ENCODE data around the gene TEPSIN.

GRCh38 chr17:81245024-81245664, 6.3 kb upstream of the TEPSIN start:
- TF ChIP-seq, protein P1, sequence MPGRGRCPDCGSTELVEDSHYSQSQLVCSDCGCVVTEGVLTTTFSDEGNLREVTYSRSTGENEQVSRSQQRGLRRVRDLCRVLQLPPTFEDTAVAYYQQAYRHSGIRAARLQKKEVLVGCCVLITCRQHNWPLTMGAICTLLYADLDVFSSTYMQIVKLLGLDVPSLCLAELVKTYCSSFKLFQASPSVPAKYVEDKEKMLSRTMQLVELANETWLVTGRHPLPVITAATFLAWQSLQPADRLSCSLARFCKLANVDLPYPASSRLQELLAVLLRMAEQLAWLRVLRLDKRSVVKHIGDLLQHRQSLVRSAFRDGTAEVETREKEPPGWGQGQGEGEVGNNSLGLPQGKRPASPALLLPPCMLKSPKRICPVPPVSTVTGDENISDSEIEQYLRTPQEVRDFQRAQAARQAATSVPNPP (CRISPR knock-in tag; IDR thresholded peaks at IDR 0.05) = no peak
- TF ChIP-seq ZMYM4 (CRISPR knock-in tag; IDR thresholded peaks at IDR 0.05) (no peak), CTCF (CRISPR knock-in tag; IDR thresholded peaks at IDR 0.05) (no peak), TRIM24 (CRISPR knock-in tag; IDR thresholded peaks at IDR 0.05) (no peak)
- TF ChIP-seq, protein P2, sequence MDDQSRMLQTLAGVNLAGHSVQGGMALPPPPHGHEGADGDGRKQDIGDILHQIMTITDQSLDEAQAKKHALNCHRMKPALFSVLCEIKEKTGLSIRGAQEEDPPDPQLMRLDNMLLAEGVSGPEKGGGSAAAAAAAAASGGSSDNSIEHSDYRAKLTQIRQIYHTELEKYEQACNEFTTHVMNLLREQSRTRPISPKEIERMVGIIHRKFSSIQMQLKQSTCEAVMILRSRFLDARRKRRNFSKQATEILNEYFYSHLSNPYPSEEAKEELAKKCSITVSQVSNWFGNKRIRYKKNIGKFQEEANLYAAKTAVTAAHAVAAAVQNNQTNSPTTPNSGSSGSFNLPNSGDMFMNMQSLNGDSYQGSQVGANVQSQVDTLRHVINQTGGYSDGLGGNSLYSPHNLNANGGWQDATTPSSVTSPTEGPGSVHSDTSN (CRISPR knock-in tag; IDR thresholded peaks at IDR 0.05; ENCODE audit: borderline replicate concordance) = no peak
